AG04450 (cell line): ENCODE measurements around the gene ITM2C. TPM values are rescaled to one million over a fixed set of nuclear protein-coding genes. Genes with fewer than 3 reads are reported as not detected.
A peak's percentile ranks its signal among the peaks of the same experiment; 100 is the strongest.

Source experiments
- CTCF ChIA-PET: fragments of 300-600, 350-600 bp; formaldehyde crosslinking; extraction: SDS; loops from one replicate; lab custom pipeline; 2022; ENCODE audit warnings: antibody characterized with exemption, inconsistent platforms; lab: Charles Lee
- POLR2A ChIA-PET: fragments of 350-600 bp; formaldehyde crosslinking; extraction: SDS; loops from one replicate; lab custom pipeline; 2021; ENCODE audit warnings: antibody characterized with exemption, inconsistent platforms; lab: Yijun Ruan, JAX
- DNase-seq: peaks from one replicate; pipeline ENCODE4 v3.0.0-alpha.2; 2011; ENCODE audit warnings: low read depth, low spot score
- H3K27ac ChIP-seq: one replicate; pipeline ENCODE4 v1.5.1; 2012; ENCODE audit warnings: low read depth, low read length, control low read depth
- H3K27me3 ChIP-seq: one replicate; pipeline ENCODE4 v1.6.0; 2012; ENCODE audit warnings: low read length; ENCODE audit not compliant: control insufficient read depth, insufficient read depth
- H3K4me3 ChIP-seq: 2 replicates; pipeline ENCODE4 v1.5.1; 2011; ENCODE audit warnings: mild to moderate bottlenecking, low read depth, low read length, control low read depth
- H3K9me3 ChIP-seq: 2 replicates; pipeline ENCODE4 v1.5.1; 2012; ENCODE audit warnings: low read length; ENCODE audit not compliant: control insufficient read depth, insufficient read depth
- CTCF ChIP-seq: IDR thresholded peaks from 2 replicates; pipeline ENCODE4 v1.5.1; 2011; ENCODE audit warnings: low read depth, low read length, control low read depth, inconsistent platforms
- polyA plus RNA-seq: library from polyadenylated mRNA; depleted of rRNA; stranded (reverse); fragments of >200 nt; gene quantifications from 2 replicates; pipeline ENCODE4 v1.2.3, GENCODE V29; 2011

The ITM2C gene
- polyA plus RNA-seq, 1 experiment = 371 TPM

DNA sequence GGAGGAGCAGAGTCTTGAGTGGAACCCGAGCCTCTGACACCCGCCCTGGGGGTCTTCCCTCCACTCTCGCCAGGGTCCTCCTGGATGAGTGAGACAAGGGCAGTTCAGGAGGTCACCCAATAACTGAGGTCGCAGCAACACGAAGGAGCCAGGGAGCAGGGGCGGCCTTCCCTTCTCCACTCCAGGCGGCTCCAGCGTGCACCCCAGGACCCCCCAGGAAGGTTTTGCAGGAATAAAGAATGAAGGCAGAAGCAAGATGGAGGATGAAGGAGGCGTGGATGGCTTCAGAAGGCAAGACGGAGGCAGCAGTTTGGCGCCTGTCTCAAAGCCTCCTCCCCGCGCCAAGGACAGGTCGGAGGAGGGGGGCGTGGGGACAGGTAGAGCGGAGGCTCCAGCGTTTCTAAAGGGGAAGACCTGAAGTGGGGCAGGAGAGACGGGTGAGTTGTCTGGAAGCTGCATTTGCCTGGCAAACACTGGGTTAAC lies 579 bp upstream of the ITM2C start:
- peaks cover 3% of the 10 kb centered on the region; the same call in 1 of the 2 replicates for H3K9me3 ChIP-seq
- POLR2A ChIA-PET = interaction anchor here (0.6 kb wide), 2 partner anchors 9 to 722 kb away, joined by 4 to 5 read pairs; no protein-coding TSS in a partner anchor
- TF ChIP-seq CTCF = no peak
- H3K4me3 ChIP-seq = peak overlapping the region; percentile 82
- H3K27me3 ChIP-seq = peaks cover 28% of the 10 kb centered on the region
- CTCF ChIA-PET = interaction anchor here (1.0 kb wide), 1 partner anchor 40 kb away, joined by 3 read pairs; no protein-coding TSS in a partner anchor
- no peak overlapping the region for H3K27ac ChIP-seq
- no peak for DNase-seq

DNA sequence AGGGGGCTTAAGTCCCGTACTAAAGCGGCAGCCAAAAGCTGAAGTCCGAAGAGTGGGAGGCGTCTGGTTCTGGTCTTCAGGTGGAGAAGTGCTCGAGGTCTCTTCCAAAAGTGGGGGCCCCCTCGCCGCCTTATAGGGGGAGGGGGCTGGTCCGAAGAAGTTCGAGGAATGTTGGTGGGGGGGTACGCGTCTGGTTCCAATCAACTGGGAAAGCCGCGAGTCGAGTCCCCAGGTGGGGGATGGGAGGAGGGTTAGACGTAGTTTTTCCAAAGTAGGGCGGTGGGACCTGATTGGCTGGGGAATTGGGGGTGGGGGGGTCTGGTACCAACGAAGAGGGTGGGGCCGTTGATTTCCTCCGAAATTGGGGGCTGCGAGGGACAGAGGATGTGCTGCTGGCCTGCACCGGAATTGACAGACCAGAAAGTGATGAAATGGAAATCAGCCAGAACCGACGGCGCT lies 594 bp downstream of the ITM2C start:
- DNase-seq = no peak
- CTCF ChIA-PET = interaction anchor here (0.5 to 1.8 kb wide), 11 partner anchors 13 to 547 kb away, joined by 3 to 12 read pairs (median 3); no protein-coding TSS in a partner anchor

GRCh38 chr2:230865766-230866755 lies 1.3 kb downstream of the ITM2C start:
- Histone ChIP-seq H3K4me3 (peak overlapping the region; percentile 82), H3K27me3 (peaks cover 22% of the 10 kb centered on the region), H3K27ac (no peak overlapping the region), H3K9me3 (peaks cover 3% of the 10 kb centered on the region; the same call in 1 of the 2 replicates)
- DNase-seq = no peak
- CTCF ChIA-PET = interaction anchor here (0.6 to 2.0 kb wide), 10 partner anchors 9 to 189 kb away, joined by 4 to 12 read pairs (median 5); no protein-coding TSS in a partner anchor
- peak; percentile 24; the same call in 1 of the 2 replicates for TF ChIP-seq CTCF
- POLR2A ChIA-PET = no interaction called here

More for the DNA sequence above, 594 bp downstream of the ITM2C start:
- peak overlapping the region; percentile 82 for H3K4me3 ChIP-seq
- peaks cover 3% of the 10 kb centered on the region; the same call in 1 of the 2 replicates for H3K9me3 ChIP-seq
- POLR2A ChIA-PET = no interaction called here
- no peak overlapping the region for H3K27ac ChIP-seq
- no peak for TF ChIP-seq CTCF
- peaks cover 28% of the 10 kb centered on the region for H3K27me3 ChIP-seq

DNA sequence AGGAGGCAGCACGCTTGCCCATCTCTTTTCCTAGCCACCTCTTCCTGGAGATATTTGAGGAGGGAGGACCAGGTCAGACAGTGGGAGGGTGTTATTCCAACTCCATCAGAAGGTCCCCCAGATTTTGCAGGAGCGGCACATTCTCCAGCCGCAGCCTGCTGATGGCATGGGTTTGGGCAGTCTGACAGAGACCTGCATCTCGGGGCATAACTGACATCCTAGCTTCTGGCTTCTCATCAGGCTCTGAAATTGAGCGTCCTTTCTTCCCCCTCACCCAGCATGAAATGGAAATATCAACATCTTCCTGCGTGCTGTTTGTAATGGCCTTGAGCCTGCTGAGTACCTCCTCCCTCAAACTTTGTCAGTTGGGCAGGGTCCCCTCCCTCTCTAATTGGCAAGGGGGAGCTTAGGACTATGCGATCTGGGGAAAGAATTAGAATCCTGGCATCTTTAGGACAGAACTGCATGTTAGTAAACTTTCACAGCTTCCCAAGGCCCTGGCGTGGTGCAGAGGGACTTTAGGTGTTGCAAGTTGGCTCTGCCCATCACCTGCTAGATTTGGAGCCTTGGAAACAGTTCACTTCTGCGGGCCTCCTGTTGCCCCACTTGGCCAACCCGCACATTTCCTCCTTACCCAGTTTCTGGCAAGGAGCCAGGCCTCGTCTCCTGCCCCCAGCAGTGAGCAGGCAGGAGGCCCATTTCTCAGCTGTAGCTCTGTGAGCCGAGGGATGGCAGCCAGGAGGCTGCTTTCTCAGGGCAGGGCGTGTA lies 2.2 kb downstream of the ITM2C start:
- ChIA-PET POLR2A (no interaction called here), CTCF (interaction anchor here (1.0 to 2.0 kb wide), 9 partner anchors 8 to 188 kb away, joined by 4 to 11 read pairs (median 5); no protein-coding TSS in a partner anchor)
- DNase-seq = no peak
- peaks cover 16% of the 10 kb centered on the region for H3K27me3 ChIP-seq
- H3K9me3 ChIP-seq = peaks cover 3% of the 10 kb centered on the region; the same call in 1 of the 2 replicates
- no peak overlapping the region for H3K27ac ChIP-seq
- no peak for TF ChIP-seq CTCF
- no peak overlapping the region for H3K4me3 ChIP-seq
